ENCODE data around the gene ESYT3.

Gene ESYT3

GRCh38 chr3:138434276-138434874, at the start of gene ESYT3:
ESYT3 (plus strand) TSS chr3:138434616; CDS start chr3:138434799, 183 bp downstream.
- no peak for DNase-seq (ENCODE audit: low read depth)

GRCh38 chr3:138384976-138385375, 49.4 kb upstream of the ESYT3 start:
- DNase-seq (ENCODE audit: low read depth) = no peak

- no peak for DNase-seq (ENCODE audit: low read depth)
Measured at GRCh38 chr3:138389144-138389601, 45.2 kb upstream of the ESYT3 start.

- DNase-seq (ENCODE audit: low read depth) = no peak
Measured at GRCh38 chr3:138389841-138390581, 44.4 kb upstream of the ESYT3 start.

GRCh38 chr3:138390582-138390932, 43.9 kb upstream of the ESYT3 start:
- DNase-seq (ENCODE audit: low read depth) = no peak

GRCh38 chr3:138394156-138394555, 40.3 kb upstream of the ESYT3 start:
- DNase-seq (ENCODE audit: low read depth) = no peak

- DNase-seq (ENCODE audit: low read depth) = no peak
Measured at GRCh38 chr3:138394686-138395085, 39.7 kb upstream of the ESYT3 start.

GRCh38 chr3:138395865-138396751, 38.3 kb upstream of the ESYT3 start:
- DNase-seq (ENCODE audit: low read depth) = no peak

GRCh38 chr3:138396752-138397410, 37.5 kb upstream of the ESYT3 start:
- no peak for DNase-seq (ENCODE audit: low read depth)

GRCh38 chr3:138397983-138398382, 36.4 kb upstream of the ESYT3 start:
- DNase-seq (ENCODE audit: low read depth) = no peak

GRCh38 chr3:138398791-138399575, 35.4 kb upstream of the ESYT3 start:
- DNase-seq (ENCODE audit: low read depth) = no peak

GRCh38 chr3:138399766-138400165, 34.6 kb upstream of the ESYT3 start:
- no peak for DNase-seq (ENCODE audit: low read depth)

GRCh38 chr3:138400651-138401070, 33.8 kb upstream of the ESYT3 start:
- no peak for DNase-seq (ENCODE audit: low read depth)

- DNase-seq (ENCODE audit: low read depth) = no peak
Measured at GRCh38 chr3:138401834-138402233, 32.6 kb upstream of the ESYT3 start.

GRCh38 chr3:138404121-138404520, 30.3 kb upstream of the ESYT3 start:
- DNase-seq (ENCODE audit: low read depth) = no peak

GRCh38 chr3:138405001-138405400, 29.4 kb upstream of the ESYT3 start:
- no peak for DNase-seq (ENCODE audit: low read depth)

- DNase-seq (ENCODE audit: low read depth) = no peak
Measured at GRCh38 chr3:138405486-138405885, 28.9 kb upstream of the ESYT3 start.

GRCh38 chr3:138406606-138407005, 27.8 kb upstream of the ESYT3 start:
- no peak for DNase-seq (ENCODE audit: low read depth)

- DNase-seq (ENCODE audit: low read depth) = no peak
Measured at GRCh38 chr3:138407236-138407907, 27.0 kb upstream of the ESYT3 start.

GRCh38 chr3:138408751-138409570, 25.5 kb upstream of the ESYT3 start:
- no peak for DNase-seq (ENCODE audit: low read depth)

Data from activated T-helper 9 cell treated with anti-CD3 and anti-CD28 coated beads, Interleukin-2, amount 50 U/mL, for 16 hours (primary cell).